Right ventricle myocardium inferior (tissue), 1 donor: ENCODE measurements around the gene SYNGR2. TPM values are rescaled to one million over a fixed set of nuclear protein-coding genes. Genes with fewer than 3 reads are reported as not detected.
A peak's percentile ranks its signal among the peaks of the same experiment; 100 is the strongest.

Experiments
- ATAC-seq: fragments of 200-7000 bp; cut with Tn5 transposase; one replicate; pipeline ENCODE4 v1.9.1; 2020; ENCODE audit warnings: mild to moderate bottlenecking, moderate library complexity
- DNase-seq: peaks from one replicate; pipeline ENCODE4 v3.0.0; 2021; ENCODE audit errors: missing footprints
- intact Hi-C: fragments of 100-400 bp; cut with DNase I; formaldehyde crosslinking; loops from one replicate; pipeline ENCODE4 v1.11.0; 2022
- total RNA-seq: library from RNA; stranded (reverse); fragmentation: NEBNext Ultra II Directional; extraction: Animal tissue kit (Norgen Biotek cat#: 25700); gene quantifications from one replicate; pipeline ENCODE4 v1.2.1, GENCODE V29; 2021
- donor health status: DM: no; HTN: yes; CAD: no; lungs with severe emphysema.

SYNGR2 gene
- total RNA-seq, 1 donor from 2014 or later = 120 TPM

- peak; percentile 99 for ATAC-seq
- DNase-seq = peak; percentile 97
- intact Hi-C loops = no loop called here
Measured at GRCh38 chr17:78214016-78214705, 45.8 kb downstream of the SYNGR2 start, which contains the start of gene BIRC5. TSS of gene BIRC5 (plus strand) at chr17:78214253. CDS start at chr17:78214317, 64 bp downstream.

- DNase-seq (no peak), ATAC-seq (no peak)
- intact Hi-C loops = no loop called here
Measured at GRCh38 chr17:78214706-78215061, 46.3 kb downstream of the SYNGR2 start.

GRCh38 chr17:78219396-78220150, 51.2 kb downstream of the SYNGR2 start:
- DNase-seq (no peak), ATAC-seq (no peak)
- intact Hi-C loops = no loop called here

Other genes starting within 250 kb of the SYNGR2 start
- 21.0 TPM for gene TNRC6C, start 209.9 kb upstream of the SYNGR2 start, total RNA-seq
- 77.0 TPM for gene TMC6, start 39.8 kb upstream of the SYNGR2 start, total RNA-seq
- gene TMC8, start 37.8 kb upstream of the SYNGR2 start, total RNA-seq = 4.3 TPM
- gene C17orf99, start 22.2 kb upstream of the SYNGR2 start, total RNA-seq = not detected
- gene TK1, start 18.5 kb downstream of the SYNGR2 start, total RNA-seq = 5.2 TPM
- 38.2 TPM for gene AFMID, start 18.8 kb downstream of the SYNGR2 start, total RNA-seq
- 1.2 TPM for gene BIRC5, start 45.7 kb downstream of the SYNGR2 start, total RNA-seq
- not detected for gene TMEM235, start 63.0 kb downstream of the SYNGR2 start, total RNA-seq
- 12.2 TPM for gene SOCS3, start 191.5 kb downstream of the SYNGR2 start, total RNA-seq
- 16.7 TPM for gene PGS1, start 210.1 kb downstream of the SYNGR2 start, total RNA-seq